HG02885 (cell line): Measurements from ENCODE around the gene GLCCI1.
"Not testable (repeated sequence)": the region's sequence is repeated elsewhere in the genome, so short reads cannot be mapped to it uniquely, and the experiment has no call there.

Source experiments
- ATAC-seq: cut with Tn5 transposase; IDR thresholded peaks from one replicate; pipeline ENCODE4 v1.9.1; 2021; ENCODE audit warnings: mild to moderate bottlenecking; ENCODE audit not compliant: unreplicated experiment, poor library complexity

The GLCCI1 gene

GRCh38 chr7:8084836-8085235, 116.2 kb downstream of the GLCCI1 start:
- no peak for ATAC-seq

GRCh38 chr7:8085420-8085819, 116.8 kb downstream of the GLCCI1 start:
- no peak for ATAC-seq

- ATAC-seq, result no peak
These were observed 117.6 kb downstream of the GLCCI1 start for GRCh38 chr7:8086239-8086638.

GRCh38 chr7:8089036-8089780, 120.6 kb downstream of the GLCCI1 start:
- no peak for ATAC-seq

- ATAC-seq, result no peak
These were observed 123.5 kb downstream of the GLCCI1 start for GRCh38 chr7:8092140-8092539.

GRCh38 chr7:8094164-8095140, 125.9 kb downstream of the GLCCI1 start:
- ATAC-seq, result no peak

- ATAC-seq, result not testable (repeated sequence)
These were observed 132.7 kb downstream of the GLCCI1 start for GRCh38 chr7:8101292-8101691.

- no peak for ATAC-seq
These were observed 134.7 kb downstream of the GLCCI1 start for GRCh38 chr7:8103282-8103681.

- no peak for ATAC-seq
These were observed 137.0 kb downstream of the GLCCI1 start for GRCh38 chr7:8105449-8106095.

GRCh38 chr7:8109196-8110022, 140.8 kb downstream of the GLCCI1 start:
- no peak for ATAC-seq

GRCh38 chr7:8111282-8111960, 142.8 kb downstream of the GLCCI1 start:
- ATAC-seq, result no peak

- ATAC-seq, result no peak
These were observed 144.1 kb downstream of the GLCCI1 start for GRCh38 chr7:8112685-8113084.

GRCh38 chr7:8113184-8113583, 144.6 kb downstream of the GLCCI1 start:
- no peak for ATAC-seq

- ATAC-seq, result peak; percentile 42
These were observed 145.6 kb downstream of the GLCCI1 start for GRCh38 chr7:8114175-8114574.

- peak; percentile 79 for ATAC-seq
These were observed 147.2 kb downstream of the GLCCI1 start for GRCh38 chr7:8115547-8116402.

- ATAC-seq, result peak; percentile 24
These were observed 148.6 kb downstream of the GLCCI1 start for GRCh38 chr7:8117195-8117594.

GRCh38 chr7:8119262-8119661, 150.7 kb downstream of the GLCCI1 start:
- ATAC-seq, result no peak

- ATAC-seq, result no peak
These were observed 151.9 kb downstream of the GLCCI1 start for GRCh38 chr7:8120390-8121058.
